Eye (tissue), 1 donor: Measurements from ENCODE around the gene SH2B2.
"Not testable (repeated sequence)": the region's sequence is repeated elsewhere in the genome, so short reads cannot be mapped to it uniquely, and the experiment has no call there.

Source experiments
- DNase-seq: peaks from one replicate; pipeline ENCODE4 v3.0.0-alpha.2; 2015

Gene SH2B2

GRCh38 chr7:102306916-102307677, 20.4 kb downstream of the SH2B2 start:
- DNase-seq = peak; percentile 78

- no peak for DNase-seq
These were observed 23.7 kb downstream of the SH2B2 start for GRCh38 chr7:102310414-102310815.

DNA sequence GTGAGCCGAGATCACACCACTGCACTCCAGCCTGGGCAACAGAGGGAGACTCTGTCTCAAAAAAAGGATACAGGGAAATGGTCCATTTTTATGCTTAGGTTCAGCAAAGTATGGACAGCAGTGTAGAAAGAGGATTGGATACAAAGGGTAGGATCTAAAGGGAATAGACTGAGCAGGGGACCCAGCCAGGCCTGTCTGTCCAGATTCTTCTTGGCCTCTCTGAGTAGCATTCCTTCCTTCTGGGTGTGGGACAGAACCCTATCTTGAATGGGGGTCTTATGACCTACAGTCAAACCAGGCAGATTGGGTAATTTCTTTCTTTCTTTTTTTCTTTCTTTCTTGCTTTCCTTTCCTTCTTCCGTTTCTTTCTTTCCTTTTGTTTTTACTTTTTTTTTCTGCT, 25.6 kb downstream of the SH2B2 start:
- DNase-seq = no peak

GRCh38 chr7:102313997-102314780, 27.5 kb downstream of the SH2B2 start:
- DNase-seq = no peak

DNA sequence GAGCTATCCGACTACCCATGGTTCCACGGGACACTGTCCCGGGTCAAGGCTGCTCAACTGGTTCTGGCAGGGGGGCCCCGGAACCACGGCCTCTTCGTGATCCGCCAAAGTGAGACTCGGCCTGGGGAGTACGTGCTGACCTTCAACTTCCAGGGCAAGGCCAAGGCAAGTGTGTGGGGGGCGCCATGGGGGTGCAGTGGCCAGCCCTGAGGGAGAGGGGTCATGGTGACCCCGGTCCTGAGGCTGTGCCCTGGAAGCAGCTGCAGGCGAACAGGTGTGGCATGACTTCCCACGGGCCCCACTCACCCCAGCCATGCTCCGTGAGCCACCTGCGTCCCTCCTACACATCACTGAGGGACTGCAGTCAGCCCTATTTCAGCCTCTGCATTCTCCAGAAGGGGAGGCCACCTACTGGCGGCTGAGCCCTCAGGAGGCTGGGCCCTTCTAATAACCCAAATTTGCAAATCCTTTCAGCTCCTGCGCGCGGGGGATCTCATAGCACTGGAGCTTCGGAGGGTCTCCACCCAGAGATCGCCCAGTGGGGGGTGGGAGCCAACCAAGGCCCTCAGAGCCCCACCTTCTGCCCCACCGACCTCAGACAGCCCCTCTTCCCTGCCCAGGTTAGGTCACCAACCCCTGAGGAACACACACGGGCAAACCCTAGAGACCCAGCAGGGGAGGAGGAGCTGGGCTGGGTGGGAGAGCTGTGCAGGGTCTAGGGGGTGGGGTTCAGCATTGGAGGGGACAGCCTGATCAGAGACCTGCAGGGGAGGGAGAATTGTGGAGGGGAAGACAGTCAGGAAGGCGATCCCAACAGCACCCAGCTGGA, 30.8 kb downstream of the SH2B2 start:
- peak; percentile 0 for DNase-seq

- DNase-seq = peak; percentile 1
These were observed 31.9 kb downstream of the SH2B2 start for GRCh38 chr7:102318482-102318971.

DNA sequence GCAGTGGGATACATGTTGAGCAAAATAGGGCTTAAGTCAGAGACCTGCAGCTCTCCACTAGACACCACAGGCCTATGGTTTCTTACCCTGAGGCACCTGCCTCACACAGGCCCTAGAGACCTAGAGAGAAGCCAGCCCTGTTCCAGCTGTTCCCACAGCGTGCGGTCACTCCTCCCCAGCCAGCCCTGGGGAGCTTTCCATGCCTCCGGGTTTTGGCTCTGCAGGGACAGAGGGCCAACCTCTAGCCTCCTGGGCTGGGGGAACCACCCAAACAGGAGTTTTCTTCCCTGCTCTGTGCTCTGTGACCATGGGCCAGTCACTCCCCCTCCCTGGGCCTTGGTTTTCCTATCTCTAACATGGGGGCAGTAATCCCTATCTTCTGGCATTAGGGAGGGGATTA, 33.0 kb downstream of the SH2B2 start:
- DNase-seq = peak; percentile 0

DNA sequence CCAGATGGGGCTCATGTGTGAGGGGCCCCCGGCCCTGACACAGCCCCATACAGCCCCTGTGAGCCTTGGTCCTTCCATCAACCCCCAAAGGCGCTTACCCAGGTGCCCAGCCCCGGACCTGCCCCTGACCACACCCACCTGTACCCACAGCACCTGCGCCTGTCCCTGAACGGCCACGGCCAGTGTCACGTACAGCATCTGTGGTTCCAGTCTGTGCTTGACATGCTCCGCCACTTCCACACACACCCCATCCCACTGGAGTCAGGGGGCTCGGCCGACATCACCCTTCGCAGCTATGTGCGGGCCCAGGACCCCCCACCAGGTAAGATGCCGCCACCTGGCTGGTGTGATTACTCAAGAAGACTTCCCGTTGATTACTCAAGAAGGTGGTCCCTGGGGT, 33.5 kb downstream of the SH2B2 start:
- no peak for DNase-seq

DNA sequence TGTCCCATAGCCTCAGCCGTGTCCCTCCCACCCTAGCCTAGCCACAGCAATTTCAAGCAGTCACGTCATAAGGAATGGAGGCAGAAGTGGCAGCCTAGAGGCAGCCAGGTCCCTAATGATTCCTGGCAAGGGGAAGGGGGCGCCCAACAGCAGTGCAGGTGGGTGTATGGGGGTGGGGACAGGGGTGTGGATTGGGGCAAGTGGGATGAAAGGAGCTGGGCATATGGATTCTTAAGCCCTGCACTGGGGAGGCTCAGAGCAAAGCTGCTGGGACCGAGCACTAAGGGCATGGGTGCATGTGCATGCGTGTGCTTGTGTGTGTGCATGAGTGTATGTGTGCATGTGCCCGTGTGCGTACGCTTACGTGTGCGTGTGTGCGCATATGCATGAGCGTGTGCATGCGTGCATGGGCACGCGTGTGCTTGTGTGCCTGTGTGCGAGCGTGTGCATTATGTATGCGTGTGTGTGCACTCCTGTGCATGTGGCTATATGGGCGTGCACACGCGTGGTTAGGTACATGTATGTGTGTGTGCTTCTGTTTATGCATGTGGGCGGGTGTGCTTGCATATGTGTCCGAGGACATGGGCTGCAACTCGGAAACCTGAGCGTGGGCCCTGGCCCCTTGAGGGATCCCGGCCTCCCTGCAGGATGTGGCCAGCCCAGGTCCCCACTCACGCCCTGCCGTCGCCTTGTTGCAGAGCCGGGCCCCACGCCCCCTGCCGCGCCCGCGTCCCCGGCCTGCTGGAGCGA, 34.1 kb downstream of the SH2B2 start:
- no peak for DNase-seq

DNA sequence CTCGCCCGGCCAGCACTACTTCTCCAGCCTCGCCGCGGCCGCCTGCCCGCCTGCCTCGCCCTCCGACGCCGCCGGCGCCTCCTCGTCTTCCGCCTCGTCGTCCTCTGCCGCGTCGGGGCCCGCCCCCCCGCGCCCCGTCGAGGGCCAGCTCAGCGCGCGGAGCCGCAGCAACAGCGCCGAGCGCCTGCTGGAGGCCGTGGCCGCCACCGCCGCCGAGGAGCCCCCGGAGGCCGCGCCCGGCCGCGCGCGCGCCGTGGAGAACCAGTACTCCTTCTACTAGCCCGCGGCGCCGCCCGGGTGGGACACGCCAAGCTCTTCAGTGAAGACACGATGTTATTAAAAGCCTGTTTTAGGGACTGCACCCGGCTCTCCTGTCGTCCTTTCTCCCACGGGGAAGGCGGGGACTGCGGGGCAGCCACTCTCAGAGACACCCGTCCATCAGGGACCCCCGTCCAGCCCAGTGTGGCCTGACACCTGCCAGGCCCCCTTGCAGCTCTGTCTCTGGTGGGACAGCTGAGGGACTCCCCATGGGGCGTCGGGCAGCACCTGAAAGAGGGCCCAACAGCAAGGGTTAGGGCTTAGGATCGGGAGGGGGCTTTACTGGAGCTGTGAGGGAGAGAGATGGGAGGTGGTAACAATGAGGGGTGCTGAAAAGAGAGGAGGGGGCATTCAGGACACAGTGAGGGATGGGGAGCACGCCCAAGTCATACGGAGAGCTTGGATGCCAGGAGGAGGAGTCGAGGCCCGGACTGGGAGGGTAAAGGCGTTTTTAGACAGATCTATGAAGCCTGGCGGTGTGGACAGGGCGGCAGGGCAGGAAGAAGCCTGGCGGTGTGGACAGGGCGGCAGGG, 34.9 kb downstream of the SH2B2 start:
- DNase-seq = peak; percentile 36

- DNase-seq = no peak
These were observed 35.6 kb downstream of the SH2B2 start for GRCh38 chr7:102322202-102322715.

GRCh38 chr7:102323914-102324195, 37.2 kb downstream of the SH2B2 start:
- DNase-seq = no peak

GRCh38 chr7:102325106-102325505, 38.4 kb downstream of the SH2B2 start:
- DNase-seq = not testable (repeated sequence)

DNA sequence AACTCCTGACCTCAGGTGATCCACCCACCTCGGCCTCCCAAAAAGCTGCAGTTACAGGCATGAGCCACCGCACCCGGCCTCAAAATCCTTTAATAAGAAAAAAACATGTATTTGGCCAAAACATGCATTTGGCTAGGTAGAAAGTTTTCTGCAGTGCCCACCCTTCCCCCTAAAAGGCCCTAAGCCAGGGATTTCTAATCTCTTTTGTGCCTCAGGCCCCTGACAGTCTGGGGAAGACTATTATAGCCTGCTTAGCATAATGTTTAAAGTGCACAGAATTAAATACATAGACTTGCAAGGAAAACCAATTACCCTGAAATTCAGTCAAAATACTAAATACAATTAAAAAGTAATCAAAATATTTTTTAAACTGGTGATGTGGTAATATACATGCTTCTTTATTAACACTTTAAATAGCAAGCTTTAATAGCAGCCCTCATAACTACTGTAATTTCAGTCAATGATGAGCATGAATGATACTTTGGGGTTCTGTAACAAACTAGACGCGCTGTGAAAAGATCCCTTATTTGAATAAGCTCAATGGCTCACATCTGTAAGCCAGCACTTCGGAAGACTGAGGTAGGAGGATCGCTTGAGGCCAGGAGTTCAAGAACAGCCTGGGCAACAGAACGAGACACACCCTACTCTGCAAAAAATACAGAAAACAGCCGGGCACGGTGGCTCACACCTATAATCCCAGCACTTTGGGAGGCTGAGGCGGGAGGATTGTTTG, 39.7 kb downstream of the SH2B2 start:
- DNase-seq = no peak

DNA sequence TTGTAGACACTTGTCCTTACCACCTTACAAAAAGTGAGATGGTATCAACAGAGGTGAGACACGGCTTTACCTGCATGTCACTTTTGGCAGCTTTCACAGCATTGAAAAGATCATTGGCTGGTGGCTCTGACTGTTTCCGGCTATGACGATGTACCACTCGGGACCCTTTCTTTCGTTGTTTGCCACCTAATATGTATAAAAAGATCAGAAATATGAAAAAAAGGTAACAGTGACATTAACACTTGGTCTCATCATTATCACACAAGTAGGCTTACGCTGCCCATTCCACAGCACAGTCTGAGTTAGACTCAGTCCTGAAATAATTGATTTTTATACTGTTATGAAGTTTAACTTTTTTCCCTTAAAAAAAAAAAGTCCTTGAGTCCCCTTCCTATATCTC, 40.5 kb downstream of the SH2B2 start:
- DNase-seq = not testable (repeated sequence)

GRCh38 chr7:102328863-102329262, 42.2 kb downstream of the SH2B2 start:
- not testable (repeated sequence) for DNase-seq

DNA sequence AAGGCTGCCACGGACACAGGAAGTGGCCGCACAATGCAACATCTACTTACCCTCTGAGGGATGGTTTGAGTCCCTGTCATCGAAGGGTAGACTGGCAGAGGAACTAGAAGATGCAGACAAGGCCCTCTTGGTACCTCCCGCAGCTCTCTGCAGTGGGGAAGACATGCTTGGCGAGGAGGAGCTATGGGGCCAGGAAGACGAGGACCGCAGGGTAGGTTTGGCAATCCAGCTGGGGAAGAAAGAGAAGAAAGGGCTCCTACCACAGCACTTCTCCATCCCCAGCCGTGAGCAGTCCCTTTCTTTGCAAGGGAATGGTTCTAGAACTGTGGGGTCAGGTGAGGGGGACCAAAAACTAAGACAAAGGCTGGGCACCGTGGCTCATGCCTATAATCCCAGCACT, 42.7 kb downstream of the SH2B2 start:
- DNase-seq = not testable (repeated sequence)

GRCh38 chr7:102330666-102331460, 44.2 kb downstream of the SH2B2 start:
- DNase-seq = not testable (repeated sequence)

DNA sequence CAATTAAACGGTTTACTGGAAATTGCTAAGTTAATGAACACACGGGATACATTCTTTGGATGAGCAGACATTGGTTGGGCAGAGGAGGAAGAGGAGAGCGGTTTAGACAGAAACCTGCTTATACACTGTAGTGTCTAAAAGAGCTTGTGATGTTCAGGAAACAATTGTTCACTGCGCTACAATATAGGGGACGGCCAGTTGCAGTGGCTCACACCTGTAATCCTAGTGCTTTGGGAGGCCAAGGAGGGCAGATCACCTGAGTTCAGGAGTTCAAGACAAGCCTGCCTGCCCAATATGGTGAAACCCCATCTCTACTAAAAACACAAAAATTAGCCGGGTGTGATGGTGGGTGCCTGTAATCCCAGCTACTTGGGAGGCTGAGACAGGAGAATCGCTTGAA, 48.9 kb downstream of the SH2B2 start:
- not testable (repeated sequence) for DNase-seq

DNA sequence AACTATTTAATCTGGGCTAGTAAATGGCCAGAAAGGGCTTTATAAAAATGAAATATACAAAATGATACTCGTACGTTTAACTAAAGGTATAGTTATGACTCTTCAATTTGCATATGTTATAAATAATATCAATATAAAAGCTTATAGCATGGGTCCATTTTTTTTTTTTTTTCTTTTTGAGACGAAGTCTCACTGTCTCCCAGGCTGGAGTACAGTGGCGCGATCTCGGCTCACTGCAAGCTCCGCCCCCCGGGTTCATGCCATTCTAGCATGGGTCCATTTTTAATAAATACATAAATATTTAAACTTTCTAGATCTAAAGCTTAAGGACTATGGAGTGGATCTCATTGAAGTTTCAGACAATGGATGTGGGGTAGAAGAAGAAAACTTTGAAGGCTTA, 50.3 kb downstream of the SH2B2 start:
- DNase-seq = not testable (repeated sequence)
